ENCODE results near the gene COQ7. TPM values are rescaled to one million over a fixed set of nuclear protein-coding genes. Genes with fewer than 3 reads are reported as not detected.

The COQ7 gene
- polyA plus RNA-seq, 1 of the 3 experiments (the other 2 are of a cell fraction) = 24.0 TPM

DNA sequence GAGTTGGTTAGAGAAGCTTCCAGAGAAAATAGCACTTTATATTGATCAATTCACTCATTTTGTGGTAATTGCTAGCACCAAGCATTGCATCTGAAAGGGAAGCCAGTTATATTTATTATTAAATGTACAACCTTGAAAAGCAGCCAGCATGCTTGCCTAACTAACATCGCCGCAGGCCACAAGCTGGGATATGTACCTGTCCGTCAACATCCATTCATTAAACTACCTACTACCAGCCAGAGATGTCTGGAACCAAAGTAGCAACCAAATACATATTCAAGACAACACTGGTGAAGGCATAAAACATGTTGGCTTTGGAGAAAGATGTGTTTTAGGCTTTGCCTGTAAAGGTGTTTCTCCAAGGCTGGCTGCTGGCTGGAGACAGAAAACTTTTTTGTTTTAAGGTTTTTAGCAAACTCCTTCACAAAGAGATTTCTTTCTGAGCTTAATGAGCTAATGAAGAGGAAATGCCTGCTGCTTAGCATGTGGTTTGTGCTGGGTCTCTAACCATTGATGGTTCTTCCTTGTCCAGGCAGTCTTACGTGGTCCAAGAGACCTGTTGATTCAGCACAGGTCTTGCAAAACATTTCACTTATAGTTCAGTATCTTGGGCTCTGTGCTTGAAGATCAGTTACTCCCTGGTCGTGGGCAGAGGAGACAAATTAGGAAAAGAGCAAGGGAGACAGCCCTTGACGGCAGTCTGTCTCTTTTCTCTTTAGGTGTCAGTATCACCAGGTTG lies 49.5 kb downstream of the COQ7 start:
- no peak for TF ChIP-seq JUND (IDR thresholded peaks at IDR 0.05)
- TF ChIP-seq MXI1 (IDR thresholded peaks at IDR 0.05; ENCODE audit: low read depth, low read length) = no peak
- TF ChIP-seq PBX3 (IDR thresholded peaks at IDR 0.05) = no peak
- no peak for TF ChIP-seq NFIC (IDR thresholded peaks at IDR 0.05; ENCODE audit: borderline replicate concordance)
- TF ChIP-seq RCOR1 (IDR thresholded peaks at IDR 0.05; ENCODE audit: low read length) = no peak
- TF ChIP-seq RFX5 (IDR thresholded peaks at IDR 0.05; ENCODE audit: low read length) = no peak
- no peak for TF ChIP-seq ELF1 (IDR thresholded peaks at IDR 0.05)
- TF ChIP-seq RXRA (IDR thresholded peaks at IDR 0.05; ENCODE audit: borderline replicate concordance, low read depth) = no peak
- TF ChIP-seq CHD2 (IDR thresholded peaks at IDR 0.05; ENCODE audit: low read length, partially characterized antibody) = no peak
- peaks cover 11 to 21% of the 10 kb centered on the region in 2 experiments for H3K36me3 ChIP-seq (replicated peaks in 1 of 2; ENCODE audit: control insufficient read depth in 1 of 2, insufficient read depth in 2 of 2, low read length in 1 of 2)
- 78% methylated on average over 6 of the region's 6 CpGs for WGBS (ENCODE audit: low lambda C conversion rate)
- H4K20me1 ChIP-seq (ENCODE audit: insufficient read depth) = 0 out of 2 replicates have a peak, but pooled peaks cover 5% of the 10 kb centered on the region
- no peak for DNase-seq
- peaks cover 32% of the 10 kb centered on the region for H3F3A ChIP-seq (replicated peaks; ENCODE audit: insufficient read depth)
- no peaks in the 10 kb centered on the region for H3K9me3 ChIP-seq
- H3K9ac ChIP-seq = no peak overlapping the region
- no peak overlapping the region for H2AFZ ChIP-seq (ENCODE audit: low read depth)
- POLR2A ChIA-PET = no interaction called here
- peaks cover 13 to 41% of the 10 kb centered on the region in 2 experiments; a peak in 3 of 4 replicates for H3K4me1 ChIP-seq (ENCODE audit: control insufficient read depth in 1 of 2, insufficient read depth in 2 of 2, low read depth in 1 of 2, low read length in 1 of 2)
- peak overlapping the region in 1 of 2 experiments; percentile 94; a peak in 1 of 4 replicates for H3K27ac ChIP-seq (ENCODE audit: low read depth in 2 of 2, low read length in 1 of 2)
- H3K27me3 ChIP-seq (ENCODE audit: insufficient read depth) = no peaks in the 10 kb centered on the region
- peaks cover 77% of the 10 kb centered on the region for H3K79me2 ChIP-seq (ENCODE audit: insufficient read depth)
- no peak overlapping the region for H3K4me3 ChIP-seq (ENCODE audit: low read depth in 2 of 2, low read length in 1 of 2)
- no peaks in the 10 kb centered on the region for H3K9me2 ChIP-seq
- peak overlapping the region; percentile 93 for H3K4me2 ChIP-seq
- CTCF ChIA-PET = interaction anchor here (0.9 to 1.5 kb wide), 3 partner anchors 60 to 386 kb away, joined by 3 to 6 read pairs (median 3); no protein-coding TSS in a partner anchor

- H3K9me2 ChIP-seq = no peaks in the 10 kb centered on the region
- H3K4me3 ChIP-seq (ENCODE audit: low read depth in 2 of 2, low read length in 1 of 2) = peak overlapping the region; percentile 40 to 66
- CTCF ChIA-PET = interaction anchor here (0.8 to 1.6 kb wide), 4 partner anchors 14 to 48 kb away, joined by 3 to 5 read pairs (median 3); no protein-coding TSS in a partner anchor
- no peaks in the 10 kb centered on the region for H3K27me3 ChIP-seq (ENCODE audit: insufficient read depth)
- peak overlapping the region; percentile 81 to 94 for H3K27ac ChIP-seq (ENCODE audit: low read depth in 2 of 2, low read length in 1 of 2)
- H2AFZ ChIP-seq (ENCODE audit: low read depth) = peak overlapping the region; percentile 48
- H3K9ac ChIP-seq = peak overlapping the region; percentile 68
- H3K4me1 ChIP-seq (ENCODE audit: control insufficient read depth in 1 of 2, insufficient read depth in 2 of 2, low read depth in 1 of 2, low read length in 1 of 2) = peaks cover 8 to 39% of the 10 kb centered on the region in 2 experiments; a peak in 3 of 4 replicates
- H3K79me2 ChIP-seq (ENCODE audit: insufficient read depth) = peaks cover 67% of the 10 kb centered on the region
- POLR2A ChIA-PET = no interaction called here
- H3F3A ChIP-seq (replicated peaks; ENCODE audit: insufficient read depth) = peaks cover 32% of the 10 kb centered on the region
- peak overlapping the region; percentile 80 for H3K4me2 ChIP-seq
- H4K20me1 ChIP-seq (ENCODE audit: insufficient read depth) = 0 out of 2 replicates have a peak, but pooled peaks cover 5% of the 10 kb centered on the region
- H3K36me3 ChIP-seq (replicated peaks in 1 of 2; ENCODE audit: control insufficient read depth in 1 of 2, insufficient read depth in 2 of 2, low read length in 1 of 2) = peaks cover 11 to 21% of the 10 kb centered on the region in 2 experiments
- 22% methylated on average over 6 of the region's 6 CpGs for WGBS (ENCODE audit: low lambda C conversion rate)
- H3K9me3 ChIP-seq = no peaks in the 10 kb centered on the region
- no peak for DNase-seq
- TF ChIP-seq RAD21 (IDR thresholded peaks at IDR 0.05; ENCODE audit: low read length) (no peak), YY1 (IDR thresholded peaks at IDR 0.05; ENCODE audit: low read depth) (0 out of 2 replicates have a peak, but pooled peaks have one; percentile 26), EZH2phosphoT487 (IDR thresholded peaks at IDR 0.05; ENCODE audit: borderline replicate concordance, low read depth) (no peak), SIN3A (IDR thresholded peaks at IDR 0.05; ENCODE audit: borderline replicate concordance, low read depth, low read length) (no peak), FOSL2 (IDR thresholded peaks at IDR 0.05; ENCODE audit: borderline replicate concordance, low read depth) (peak; percentile 79), ZBTB33 (IDR thresholded peaks at IDR 0.05; ENCODE audit: borderline replicate concordance, low read depth) (no peak), FOXJ3 (CRISPR knock-in tag; IDR thresholded peaks at IDR 0.05) (no peak), RXRA (IDR thresholded peaks at IDR 0.05; ENCODE audit: borderline replicate concordance, low read depth) (no peak; the same call in 1 of the 2 replicates), TCF12 (IDR thresholded peaks at IDR 0.05) (peak; percentile 39; the same call in 1 of the 2 replicates), FOXM1 (IDR thresholded peaks at IDR 0.05; ENCODE audit: low read depth) (no peak), EP300 (IDR thresholded peaks at IDR 0.05; ENCODE audit: borderline replicate concordance in 1 of 2, low read depth in 1 of 2, low read length in 1 of 2) (no peak), ELF1 (IDR thresholded peaks at IDR 0.05) (0 out of 2 replicates have a peak, but pooled peaks have one; percentile 25), NFIC (IDR thresholded peaks at IDR 0.05; ENCODE audit: borderline replicate concordance) (no peak), MAX (IDR thresholded peaks at IDR 0.05; ENCODE audit: low read depth) (peak; percentile 54; the same call in 1 of the 2 replicates)
- TF ChIP-seq, protein P1, sequence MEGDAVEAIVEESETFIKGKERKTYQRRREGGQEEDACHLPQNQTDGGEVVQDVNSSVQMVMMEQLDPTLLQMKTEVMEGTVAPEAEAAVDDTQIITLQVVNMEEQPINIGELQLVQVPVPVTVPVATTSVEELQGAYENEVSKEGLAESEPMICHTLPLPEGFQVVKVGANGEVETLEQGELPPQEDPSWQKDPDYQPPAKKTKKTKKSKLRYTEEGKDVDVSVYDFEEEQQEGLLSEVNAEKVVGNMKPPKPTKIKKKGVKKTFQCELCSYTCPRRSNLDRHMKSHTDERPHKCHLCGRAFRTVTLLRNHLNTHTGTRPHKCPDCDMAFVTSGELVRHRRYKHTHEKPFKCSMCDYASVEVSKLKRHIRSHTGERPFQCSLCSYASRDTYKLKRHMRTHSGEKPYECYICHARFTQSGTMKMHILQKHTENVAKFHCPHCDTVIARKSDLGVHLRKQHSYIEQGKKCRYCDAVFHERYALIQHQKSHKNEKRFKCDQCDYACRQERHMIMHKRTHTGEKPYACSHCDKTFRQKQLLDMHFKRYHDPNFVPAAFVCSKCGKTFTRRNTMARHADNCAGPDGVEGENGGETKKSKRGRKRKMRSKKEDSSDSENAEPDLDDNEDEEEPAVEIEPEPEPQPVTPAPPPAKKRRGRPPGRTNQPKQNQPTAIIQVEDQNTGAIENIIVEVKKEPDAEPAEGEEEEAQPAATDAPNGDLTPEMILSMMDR (IDR thresholded peaks at IDR 0.05) = no peak
These were observed 51.6 kb downstream of the COQ7 start for GRCh38 chr16:19118938-19119431.

All from SK-N-SH (cell line).